HG03469 (cell line): Measurements from ENCODE around the gene OR2T6.
A peak's percentile ranks its signal among the peaks of the same experiment; 100 is the strongest.
"Not testable (repeated sequence)": the region's sequence is repeated elsewhere in the genome, so short reads cannot be mapped to it uniquely, and the experiment has no call there.

Source experiments
- ATAC-seq: cut with Tn5 transposase; IDR thresholded peaks from one replicate; pipeline ENCODE4 v1.9.1; 2021; ENCODE audit warnings: mild to moderate bottlenecking, moderate library complexity, moderate number of reproducible peaks; ENCODE audit not compliant: unreplicated experiment

OR2T6 gene

GRCh38 chr1:248432201-248432600 lies 56.7 kb downstream of the OR2T6 start:
- not testable (repeated sequence) for ATAC-seq

GRCh38 chr1:248433811-248434415 lies 58.4 kb downstream of the OR2T6 start:
- ATAC-seq = not testable (repeated sequence)

GRCh38 chr1:248434913-248435312 lies 59.4 kb downstream of the OR2T6 start:
- ATAC-seq = not testable (repeated sequence)

GRCh38 chr1:248436303-248436702 lies 60.8 kb downstream of the OR2T6 start:
- ATAC-seq = peak; percentile 38

- not testable (repeated sequence) for ATAC-seq
These were observed 63.1 kb downstream of the OR2T6 start for GRCh38 chr1:248438668-248439067.

- ATAC-seq = not testable (repeated sequence)
These were observed 63.7 kb downstream of the OR2T6 start for GRCh38 chr1:248439283-248439682.
